GM10266 (cell line): ENCODE results near the gene ZNF3.

Experiments used
- DNase-seq: peaks from one replicate; pipeline ENCODE4 v3.0.0; 2012; ENCODE audit errors: extremely low spot score
- CTCF ChIP-seq: IDR thresholded peaks from 2 replicates; pipeline ENCODE4 v1.5.1; 2012; ENCODE audit warnings: mild to moderate bottlenecking, low read depth; ENCODE audit not compliant: control insufficient read depth, insufficient read depth; ENCODE audit errors: missing control alignments

The ZNF3 gene

GRCh38 chr7:100126239-100126930, 44.9 kb upstream of the ZNF3 start:
- TF ChIP-seq CTCF, result no peak

GRCh38 chr7:100124301-100125230, 43.0 kb upstream of the ZNF3 start:
- TF ChIP-seq CTCF, result no peak
- DNase-seq, result no peak

More at GRCh38 chr7:100126239-100126930, 44.9 kb upstream of the ZNF3 start:
- no peak for DNase-seq

GRCh38 chr7:100122568-100122967, 41.0 kb upstream of the ZNF3 start:
- DNase-seq, result no peak
- TF ChIP-seq CTCF, result no peak

- no peak for TF ChIP-seq CTCF
- DNase-seq, result no peak
Observed at GRCh38 chr7:100122067-100122466, 40.5 kb upstream of the ZNF3 start.

- TF ChIP-seq CTCF, result no peak
- DNase-seq, result no peak
Observed at GRCh38 chr7:100120733-100121036, 39.2 kb upstream of the ZNF3 start.

GRCh38 chr7:100119970-100120732, 38.6 kb upstream of the ZNF3 start:
- no peak for DNase-seq
- no peak for TF ChIP-seq CTCF
